ENCODE measurements around the gene TTC7B. TPM values are rescaled to one million over a fixed set of nuclear protein-coding genes. Genes with fewer than 3 reads are reported as not detected.

Gene TTC7B
- total RNA-seq, 1 donor from 2014 or later, result 46.6 TPM

DNA sequence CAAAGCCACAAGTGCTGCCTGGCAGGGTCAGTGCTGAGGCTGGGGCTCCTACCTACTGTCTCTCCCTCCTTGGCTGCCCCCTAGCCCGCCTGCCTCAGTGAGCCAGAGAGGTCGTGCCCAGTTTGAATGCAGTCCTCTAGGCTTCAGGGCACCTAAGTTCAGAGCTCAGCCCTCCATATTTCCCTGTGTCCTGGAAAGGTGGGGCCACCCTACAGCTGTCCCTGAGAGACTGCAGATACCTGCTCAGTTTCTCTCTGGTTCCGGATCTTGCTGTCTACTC lies 276.8 kb downstream of the TTC7B start:
- H3K27me3 Mint-ChIP-seq, result no peaks in the 10 kb centered on the region
- no peak for DNase-seq (ENCODE audit: low spot score, unreplicated experiment)
- no peak overlapping the region for H3K4me3 Mint-ChIP-seq (ENCODE audit: low read depth)
- TF ChIP-seq, protein P1, sequence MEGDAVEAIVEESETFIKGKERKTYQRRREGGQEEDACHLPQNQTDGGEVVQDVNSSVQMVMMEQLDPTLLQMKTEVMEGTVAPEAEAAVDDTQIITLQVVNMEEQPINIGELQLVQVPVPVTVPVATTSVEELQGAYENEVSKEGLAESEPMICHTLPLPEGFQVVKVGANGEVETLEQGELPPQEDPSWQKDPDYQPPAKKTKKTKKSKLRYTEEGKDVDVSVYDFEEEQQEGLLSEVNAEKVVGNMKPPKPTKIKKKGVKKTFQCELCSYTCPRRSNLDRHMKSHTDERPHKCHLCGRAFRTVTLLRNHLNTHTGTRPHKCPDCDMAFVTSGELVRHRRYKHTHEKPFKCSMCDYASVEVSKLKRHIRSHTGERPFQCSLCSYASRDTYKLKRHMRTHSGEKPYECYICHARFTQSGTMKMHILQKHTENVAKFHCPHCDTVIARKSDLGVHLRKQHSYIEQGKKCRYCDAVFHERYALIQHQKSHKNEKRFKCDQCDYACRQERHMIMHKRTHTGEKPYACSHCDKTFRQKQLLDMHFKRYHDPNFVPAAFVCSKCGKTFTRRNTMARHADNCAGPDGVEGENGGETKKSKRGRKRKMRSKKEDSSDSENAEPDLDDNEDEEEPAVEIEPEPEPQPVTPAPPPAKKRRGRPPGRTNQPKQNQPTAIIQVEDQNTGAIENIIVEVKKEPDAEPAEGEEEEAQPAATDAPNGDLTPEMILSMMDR (IDR thresholded peaks at IDR 0.05; ENCODE audit: unreplicated experiment), result no peak
- H3K4me1 Mint-ChIP-seq (ENCODE audit: low read depth), result peaks cover 3% of the 10 kb centered on the region
- H3K27ac Mint-ChIP-seq, result no peak overlapping the region
- peaks cover 9% of the 10 kb centered on the region for H3K36me3 Mint-ChIP-seq (ENCODE audit: insufficient read depth)
- no peaks in the 10 kb centered on the region for H3K9me3 Mint-ChIP-seq (ENCODE audit: low read depth)

DNA sequence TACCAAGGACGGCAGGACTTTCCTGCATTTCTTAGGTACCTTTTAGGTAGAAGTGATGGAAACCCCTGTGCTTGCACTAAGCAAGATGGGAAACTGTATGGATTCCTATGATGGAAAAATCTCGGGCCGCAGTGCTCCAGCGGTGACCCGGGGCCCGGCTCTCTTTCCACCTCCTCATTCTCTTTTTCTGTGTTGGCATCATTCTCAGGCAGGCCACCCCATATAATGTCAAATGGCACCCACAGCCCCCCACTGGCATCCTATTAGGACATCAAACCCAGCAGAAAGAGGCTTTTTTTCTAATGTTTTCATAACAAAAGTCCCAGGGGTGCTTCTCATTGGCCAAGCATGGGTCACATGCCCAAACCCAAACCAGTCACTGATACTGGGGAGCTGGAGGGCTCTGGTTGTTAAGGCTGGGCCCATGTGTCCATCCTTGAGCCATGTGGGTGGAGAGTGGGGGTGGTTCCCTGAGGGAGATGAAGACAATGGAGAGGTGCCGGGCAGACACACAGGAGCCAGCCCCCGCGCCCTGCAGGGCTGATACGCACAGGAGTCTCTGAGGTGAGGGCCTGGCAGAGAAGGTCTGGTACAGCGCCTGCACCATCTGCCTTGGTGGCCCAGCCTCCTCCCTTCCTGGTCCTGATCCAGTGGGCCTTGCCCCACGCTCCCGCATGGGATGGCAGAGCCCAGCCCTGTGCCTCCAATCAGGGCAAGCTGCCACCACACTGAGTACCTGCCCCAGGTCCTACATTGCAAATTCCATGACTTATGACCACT lies 277.3 kb downstream of the TTC7B start:
- Mint-ChIP-seq H3K4me3 (ENCODE audit: low read depth) (no peak overlapping the region), H3K27ac (no peak overlapping the region), H3K36me3 (ENCODE audit: insufficient read depth) (peaks cover 9% of the 10 kb centered on the region), H3K4me1 (ENCODE audit: low read depth) (peaks cover 3% of the 10 kb centered on the region), H3K27me3 (no peaks in the 10 kb centered on the region), H3K9me3 (ENCODE audit: low read depth) (no peaks in the 10 kb centered on the region)
- TF ChIP-seq, protein P1 (IDR thresholded peaks at IDR 0.05; ENCODE audit: unreplicated experiment), result no peak
- no peak for DNase-seq (ENCODE audit: low spot score, unreplicated experiment)

DNA sequence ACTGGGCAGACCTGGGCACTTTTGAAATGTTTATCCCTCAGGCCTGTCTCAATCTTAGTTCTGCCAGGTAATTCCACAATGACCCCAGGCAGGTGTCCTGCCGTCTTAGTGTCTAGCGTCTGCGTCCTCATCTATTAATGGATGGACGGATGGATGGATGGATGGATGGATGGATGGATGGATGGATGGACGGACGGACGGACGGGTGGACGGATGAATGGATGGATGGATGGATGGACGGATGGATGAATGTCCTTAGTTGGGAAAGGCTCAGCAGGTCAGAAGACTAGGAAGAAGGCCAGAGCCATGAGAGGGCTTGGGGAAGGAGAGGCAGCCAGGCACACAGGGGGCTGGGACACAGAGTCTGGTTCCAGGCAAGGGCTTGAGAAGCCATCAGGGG lies 278.1 kb downstream of the TTC7B start:
- H3K36me3 Mint-ChIP-seq (ENCODE audit: insufficient read depth), result peaks cover 9% of the 10 kb centered on the region
- H3K4me1 Mint-ChIP-seq (ENCODE audit: low read depth), result peaks cover 4% of the 10 kb centered on the region
- no peaks in the 10 kb centered on the region for H3K9me3 Mint-ChIP-seq (ENCODE audit: low read depth)
- TF ChIP-seq, protein P1 (IDR thresholded peaks at IDR 0.05; ENCODE audit: unreplicated experiment), result no peak
- no peaks in the 10 kb centered on the region for H3K27me3 Mint-ChIP-seq
- no peak overlapping the region for H3K27ac Mint-ChIP-seq
- no peak overlapping the region for H3K4me3 Mint-ChIP-seq (ENCODE audit: low read depth)
- DNase-seq (ENCODE audit: low spot score, unreplicated experiment), result no peak

DNA sequence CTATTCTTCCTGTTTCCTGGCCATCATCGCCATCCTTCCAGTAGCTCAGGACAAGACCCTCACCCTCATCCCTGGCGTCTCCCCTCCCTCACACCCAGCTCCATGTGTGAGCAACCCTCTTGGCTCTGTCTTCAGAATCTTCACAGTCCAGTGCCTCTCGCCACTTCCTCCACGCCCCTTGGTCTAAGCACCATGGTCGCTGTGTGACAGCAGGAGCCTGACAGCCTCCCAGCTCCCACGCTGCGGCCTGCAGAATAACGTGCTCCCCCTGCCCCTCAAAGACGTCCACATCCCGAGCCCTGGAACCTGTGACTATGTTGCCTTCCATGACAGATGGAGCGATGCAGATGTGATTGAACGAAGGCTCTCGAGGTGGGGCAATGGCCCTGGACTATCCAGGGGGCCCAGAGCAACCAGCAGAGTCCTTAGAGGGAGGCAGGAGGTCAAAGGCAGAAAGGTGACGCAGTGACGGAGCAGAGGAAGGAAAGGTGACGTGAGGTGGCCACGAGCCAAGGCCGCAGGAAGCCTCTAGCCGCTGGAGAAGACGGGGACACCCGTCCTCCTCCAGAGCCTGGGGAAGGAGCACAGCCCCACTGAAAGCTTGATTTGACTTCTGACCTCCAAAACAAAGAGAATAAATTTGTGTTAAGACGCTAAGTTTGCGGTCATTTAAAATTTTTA lies 279.6 kb downstream of the TTC7B start:
- no peaks in the 10 kb centered on the region for H3K27me3 Mint-ChIP-seq
- H3K36me3 Mint-ChIP-seq (ENCODE audit: insufficient read depth), result peaks cover 6% of the 10 kb centered on the region
- H3K4me1 Mint-ChIP-seq (ENCODE audit: low read depth), result peaks cover 4% of the 10 kb centered on the region
- peak overlapping the region; percentile 78 for H3K27ac Mint-ChIP-seq
- TF ChIP-seq, protein P1 (IDR thresholded peaks at IDR 0.05; ENCODE audit: unreplicated experiment), result no peak
- no peak for DNase-seq (ENCODE audit: low spot score, unreplicated experiment)
- no peak overlapping the region for H3K4me3 Mint-ChIP-seq (ENCODE audit: low read depth)
- H3K9me3 Mint-ChIP-seq (ENCODE audit: low read depth), result no peaks in the 10 kb centered on the region

DNA sequence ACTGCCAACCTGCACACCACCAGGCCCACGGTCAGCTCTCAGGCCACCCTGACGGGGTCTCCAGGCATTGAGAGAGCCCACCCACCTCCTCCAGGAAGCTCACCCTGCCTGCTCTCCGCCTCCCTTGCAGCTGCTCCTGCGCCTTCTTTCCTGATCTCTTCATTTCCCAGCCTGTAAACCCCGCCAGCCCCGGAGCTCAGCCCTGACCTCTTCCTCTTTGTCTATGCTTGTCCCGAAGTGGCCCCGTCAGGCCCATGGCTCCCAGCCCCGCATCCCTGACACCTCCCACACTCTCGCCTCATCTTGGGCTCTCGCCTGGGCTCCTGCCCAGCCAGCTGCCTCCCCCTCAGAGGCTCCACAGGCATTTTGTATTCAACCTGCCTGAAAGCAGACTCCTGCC lies 280.1 kb downstream of the TTC7B start:
- Mint-ChIP-seq H3K27ac (peak overlapping the region; percentile 78), H3K27me3 (no peaks in the 10 kb centered on the region), H3K4me3 (ENCODE audit: low read depth) (no peak overlapping the region), H3K36me3 (ENCODE audit: insufficient read depth) (peaks cover 5% of the 10 kb centered on the region), H3K4me1 (ENCODE audit: low read depth) (peaks cover 4% of the 10 kb centered on the region), H3K9me3 (ENCODE audit: low read depth) (no peaks in the 10 kb centered on the region)
- no peak for DNase-seq (ENCODE audit: low spot score, unreplicated experiment)
- TF ChIP-seq, protein P1 (IDR thresholded peaks at IDR 0.05; ENCODE audit: unreplicated experiment), result no peak
